GM19240 (cell line): ENCODE measurements around the gene KCNK3.

Experiments
- DNase-seq: peaks from one replicate; pipeline ENCODE4 v3.0.0; 2011; ENCODE audit warnings: low spot score; ENCODE audit not compliant: insufficient read length

Gene KCNK3

GRCh38 chr2:26711457-26712161, 19.1 kb downstream of the KCNK3 start:
- no peak for DNase-seq

- DNase-seq, result no peak
Observed at GRCh38 chr2:26712486-26713465, 20.3 kb downstream of the KCNK3 start.

GRCh38 chr2:26715528-26716270, 23.2 kb downstream of the KCNK3 start:
- DNase-seq, result no peak

- DNase-seq, result no peak
Observed at GRCh38 chr2:26716340-26716739, 23.8 kb downstream of the KCNK3 start.

- DNase-seq, result no peak
Observed at GRCh38 chr2:26716769-26717168, 24.2 kb downstream of the KCNK3 start.

GRCh38 chr2:26717362-26717761, 24.8 kb downstream of the KCNK3 start:
- DNase-seq, result no peak

GRCh38 chr2:26718949-26719686, 26.6 kb downstream of the KCNK3 start:
- no peak for DNase-seq

GRCh38 chr2:26720322-26721114, 28.0 kb downstream of the KCNK3 start:
- DNase-seq, result no peak

- no peak for DNase-seq
Observed at GRCh38 chr2:26721115-26722032, 28.9 kb downstream of the KCNK3 start.

- DNase-seq, result no peak
Observed at GRCh38 chr2:26722328-26722727, 29.8 kb downstream of the KCNK3 start.

- no peak for DNase-seq
Observed at GRCh38 chr2:26722911-26723310, 30.4 kb downstream of the KCNK3 start.

- no peak for DNase-seq
Observed at GRCh38 chr2:26723475-26723874, 31.0 kb downstream of the KCNK3 start.

- no peak for DNase-seq
Observed at GRCh38 chr2:26723991-26724750, 31.6 kb downstream of the KCNK3 start.

- DNase-seq, result no peak
Observed at GRCh38 chr2:26724784-26725520, 32.4 kb downstream of the KCNK3 start.

GRCh38 chr2:26725521-26725820, 32.9 kb downstream of the KCNK3 start:
- no peak for DNase-seq

- DNase-seq, result no peak
Observed at GRCh38 chr2:26726228-26726627, 33.7 kb downstream of the KCNK3 start.

GRCh38 chr2:26727641-26728561, 35.4 kb downstream of the KCNK3 start:
- DNase-seq, result no peak
